Activated T-cell treated with anti-CD3 and anti-CD28 coated beads for 48 hours (primary cell): ENCODE data around the gene GMCL2.

ENCODE experiments used
- DNase-seq: peaks from one replicate; pipeline ENCODE4 v3.0.0-alpha.2; 2020; ENCODE audit warnings: low read depth

The GMCL2 gene

DNA sequence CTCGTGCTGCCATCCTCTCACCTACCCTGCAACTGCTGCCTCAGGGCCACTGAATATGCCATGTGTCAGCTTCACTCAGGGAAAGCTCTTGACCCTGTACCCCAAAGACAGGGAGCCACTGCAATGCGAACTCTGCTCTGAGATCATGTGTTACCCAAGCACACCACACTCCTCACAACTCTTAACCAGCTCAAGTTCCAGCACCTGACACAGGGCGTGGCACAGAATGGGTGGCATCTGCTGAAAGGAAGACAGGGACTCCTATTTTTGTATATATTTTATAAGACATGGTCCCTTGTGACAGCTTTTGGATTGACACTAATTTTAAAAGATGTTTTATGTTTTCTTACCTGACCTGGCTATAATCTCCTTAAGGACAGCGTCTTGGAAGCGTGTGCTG is 34.7 kb upstream of the GMCL2 start:
- DNase-seq: no peak

DNA sequence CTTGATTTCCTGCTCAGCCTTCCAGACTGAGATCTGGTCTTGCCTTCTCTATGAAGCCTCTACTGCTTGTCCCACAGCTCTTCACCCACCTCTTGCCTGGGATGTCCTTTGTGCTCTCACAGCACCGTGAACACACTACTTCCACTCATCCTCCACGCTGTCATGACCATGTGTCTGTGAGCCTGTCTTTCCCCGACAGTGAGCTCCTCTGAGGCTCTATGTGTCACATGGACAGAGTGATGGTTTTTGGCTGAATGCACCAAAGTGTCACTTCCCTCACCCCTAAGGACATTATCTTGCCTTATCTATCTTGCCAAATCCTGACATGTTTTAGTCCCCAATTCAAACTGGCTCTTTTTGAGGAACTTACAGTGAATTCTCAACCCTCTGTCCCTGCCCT is 34.1 kb upstream of the GMCL2 start:
- no peak for DNase-seq

DNA sequence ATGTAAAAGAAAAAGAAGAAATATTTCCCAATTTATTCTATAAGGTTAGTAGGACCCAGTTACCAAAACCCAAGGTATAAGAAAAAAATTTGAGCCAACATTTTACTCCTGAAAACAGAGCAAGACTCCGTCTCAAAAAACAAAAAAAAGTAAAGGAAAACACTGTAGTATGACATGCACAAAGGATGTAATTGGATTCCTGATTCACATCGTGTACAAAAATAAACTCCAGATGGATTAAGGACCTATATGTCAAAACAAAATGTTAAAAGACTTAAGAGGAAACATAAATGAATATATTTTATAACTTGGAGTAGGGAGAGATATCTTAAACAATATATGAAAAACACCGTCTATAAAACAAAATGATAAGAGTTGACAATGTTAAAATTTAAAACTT is 31.7 kb upstream of the GMCL2 start:
- DNase-seq: no peak

DNA sequence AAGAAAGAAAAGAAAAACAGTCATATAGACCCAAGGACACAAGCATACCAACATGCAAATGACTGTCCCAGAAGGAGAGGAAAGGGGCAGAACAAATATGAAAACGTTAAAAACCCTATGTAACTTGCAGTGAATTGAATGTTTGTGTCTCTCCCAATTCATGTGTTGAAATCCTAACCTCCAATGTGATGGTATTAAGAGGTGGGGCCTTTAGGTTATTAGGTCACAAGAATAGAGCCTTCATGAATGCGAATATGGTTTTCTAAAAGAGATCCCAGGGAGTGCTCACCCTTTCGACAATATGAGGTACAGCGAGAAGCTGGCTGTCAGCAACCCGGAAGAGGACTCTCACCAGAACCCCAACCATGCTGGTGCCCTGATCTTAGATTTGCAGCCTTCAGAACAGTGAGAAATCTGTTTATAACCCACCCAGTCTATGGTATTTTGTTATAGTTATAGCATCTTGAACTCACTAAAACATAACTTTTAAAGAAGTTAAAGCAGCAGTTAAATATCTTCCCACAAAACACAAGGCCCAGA is 31.1 kb upstream of the GMCL2 start:
- no peak for DNase-seq

- no peak for DNase-seq
Measured at GRCh38 chr5:178216779-178217178, 29.6 kb upstream of the GMCL2 start.

GRCh38 chr5:178216088-178216534 is 28.9 kb upstream of the GMCL2 start:
- DNase-seq: no peak

GRCh38 chr5:178215280-178216002 is 28.3 kb upstream of the GMCL2 start:
- no peak for DNase-seq

DNA sequence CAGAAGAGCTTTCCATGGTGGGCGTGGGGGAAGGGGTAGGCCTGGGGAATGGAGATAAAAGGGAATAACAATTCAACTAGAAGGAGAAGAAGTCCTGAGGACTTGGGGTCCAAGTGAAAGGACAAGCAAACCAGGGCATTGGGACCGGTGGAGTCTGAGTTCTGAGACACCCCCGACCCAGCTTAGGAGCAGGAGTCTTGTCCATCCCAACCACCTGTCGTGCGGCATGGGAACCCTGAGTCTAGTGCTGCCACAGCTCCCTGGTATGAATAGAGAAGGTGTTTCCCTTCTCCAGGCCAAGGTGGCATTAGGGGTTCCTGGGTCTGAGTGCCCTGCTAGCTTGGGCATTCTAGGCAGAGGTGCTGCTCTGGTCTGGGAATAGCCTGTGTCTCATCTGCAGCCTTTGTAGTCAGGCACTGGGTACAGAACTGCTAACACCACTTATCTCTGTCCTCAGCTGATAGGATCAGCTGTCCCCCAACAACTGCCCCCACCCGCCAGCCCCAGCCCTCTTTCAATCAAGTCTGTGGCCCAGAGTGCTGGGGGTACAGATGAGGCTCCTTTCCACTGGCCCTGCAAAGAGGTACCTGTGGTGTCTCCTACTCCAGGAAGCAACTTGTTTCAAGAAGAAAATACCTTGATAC is 27.1 kb upstream of the GMCL2 start:
- no peak for DNase-seq

GRCh38 chr5:178213748-178214151 is 26.6 kb upstream of the GMCL2 start:
- DNase-seq: no peak

DNA sequence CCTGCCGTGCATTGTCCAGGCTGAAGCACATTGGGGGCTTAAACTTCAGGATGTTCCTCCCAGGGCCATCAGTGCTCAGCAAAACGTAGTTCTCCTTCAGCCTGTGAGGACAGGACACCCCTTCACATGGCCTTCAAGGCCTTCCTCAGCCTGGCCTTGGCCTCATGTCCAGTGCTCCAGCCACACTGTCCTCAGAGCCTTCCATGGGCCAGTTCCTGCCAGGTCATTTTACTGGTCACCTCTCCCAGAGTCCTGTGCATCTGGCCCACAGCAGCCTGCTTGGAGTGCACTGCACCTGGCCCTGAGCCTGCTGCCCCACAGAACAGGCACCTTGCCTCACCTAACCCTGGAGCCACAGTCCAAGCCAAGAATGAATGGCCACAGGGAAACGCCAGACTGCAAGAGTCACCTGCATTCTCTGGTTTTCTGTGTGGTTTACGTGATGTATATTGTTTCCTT is 25.9 kb upstream of the GMCL2 start:
- DNase-seq: no peak

DNA sequence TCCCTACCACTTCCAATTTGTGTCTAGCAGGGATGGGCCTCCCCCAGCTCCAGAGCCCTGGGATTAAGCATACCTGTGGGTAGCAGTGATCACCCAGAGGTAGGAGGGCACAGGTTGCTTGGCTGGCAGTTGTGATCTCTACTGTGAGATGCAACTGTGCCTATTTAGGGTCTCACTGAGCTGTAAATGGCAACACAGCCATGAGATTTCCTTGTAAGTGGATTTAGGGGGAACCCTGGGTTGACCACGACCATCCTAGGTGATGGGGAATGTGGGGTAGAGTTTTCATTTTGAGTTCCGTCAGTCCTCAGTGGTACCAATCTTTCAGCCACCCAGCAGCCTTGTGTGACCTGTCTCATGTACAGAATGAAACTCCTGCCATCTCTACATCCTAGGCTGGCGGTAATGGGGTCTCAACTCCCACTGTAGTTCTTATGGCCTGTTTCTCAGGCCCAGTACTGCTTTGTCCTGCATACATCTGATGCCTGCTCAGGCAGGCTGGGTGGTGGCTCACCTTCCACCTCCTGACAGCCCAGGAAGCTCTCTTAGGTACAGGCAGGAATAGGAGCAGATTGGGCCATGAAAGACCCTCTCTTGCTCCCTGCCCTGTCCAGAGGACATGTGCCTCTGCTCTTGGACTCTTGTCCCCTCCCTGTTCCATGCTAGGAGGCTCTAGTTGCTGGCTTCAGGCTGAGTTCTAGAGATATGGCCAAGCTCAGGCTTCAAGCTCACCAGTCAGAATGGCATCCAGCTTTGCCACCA is 25.3 kb upstream of the GMCL2 start:
- no peak for DNase-seq

GRCh38 chr5:178211095-178212048 is 24.2 kb upstream of the GMCL2 start:
- no peak for DNase-seq

GRCh38 chr5:178210686-178211085 is 23.5 kb upstream of the GMCL2 start:
- DNase-seq: no peak

GRCh38 chr5:178210073-178210535 is 22.9 kb upstream of the GMCL2 start:
- no peak for DNase-seq

DNA sequence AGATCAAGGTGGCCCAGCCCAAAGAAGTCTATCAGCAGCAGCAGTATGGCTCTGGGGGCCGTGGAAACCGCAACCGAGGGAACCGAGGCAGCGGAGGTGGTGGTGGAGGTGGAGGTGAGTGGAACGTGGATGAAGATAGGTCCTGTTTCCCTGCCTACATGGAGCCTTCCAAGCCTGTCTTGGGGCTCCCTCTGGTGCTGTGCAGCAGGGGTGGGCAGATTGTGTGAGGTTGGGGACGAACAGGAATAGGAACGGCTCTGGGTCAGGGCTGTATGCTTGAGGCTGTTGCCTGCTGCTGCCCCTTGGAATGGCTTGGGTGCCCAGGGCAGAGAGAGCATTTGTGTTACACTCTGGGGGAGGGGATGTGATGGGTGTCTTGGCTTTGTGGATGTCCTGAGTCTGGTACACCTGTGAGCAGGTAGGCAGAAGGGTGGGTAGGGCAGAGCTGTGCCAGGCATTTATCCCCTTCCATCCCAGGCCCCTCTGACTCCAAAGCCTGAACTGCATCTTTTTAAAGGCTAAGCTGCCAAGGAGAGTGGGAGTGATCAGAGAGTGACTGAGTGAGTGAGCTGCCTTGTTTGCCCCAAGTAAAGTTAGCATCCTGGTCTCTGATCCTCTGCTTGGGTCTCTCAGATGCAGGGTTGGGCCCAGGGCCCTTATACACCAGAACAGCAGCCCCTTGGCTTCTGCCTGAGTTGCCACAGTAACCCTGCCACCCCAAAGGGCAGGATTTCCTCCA is 22.3 kb upstream of the GMCL2 start:
- DNase-seq: no peak

DNA sequence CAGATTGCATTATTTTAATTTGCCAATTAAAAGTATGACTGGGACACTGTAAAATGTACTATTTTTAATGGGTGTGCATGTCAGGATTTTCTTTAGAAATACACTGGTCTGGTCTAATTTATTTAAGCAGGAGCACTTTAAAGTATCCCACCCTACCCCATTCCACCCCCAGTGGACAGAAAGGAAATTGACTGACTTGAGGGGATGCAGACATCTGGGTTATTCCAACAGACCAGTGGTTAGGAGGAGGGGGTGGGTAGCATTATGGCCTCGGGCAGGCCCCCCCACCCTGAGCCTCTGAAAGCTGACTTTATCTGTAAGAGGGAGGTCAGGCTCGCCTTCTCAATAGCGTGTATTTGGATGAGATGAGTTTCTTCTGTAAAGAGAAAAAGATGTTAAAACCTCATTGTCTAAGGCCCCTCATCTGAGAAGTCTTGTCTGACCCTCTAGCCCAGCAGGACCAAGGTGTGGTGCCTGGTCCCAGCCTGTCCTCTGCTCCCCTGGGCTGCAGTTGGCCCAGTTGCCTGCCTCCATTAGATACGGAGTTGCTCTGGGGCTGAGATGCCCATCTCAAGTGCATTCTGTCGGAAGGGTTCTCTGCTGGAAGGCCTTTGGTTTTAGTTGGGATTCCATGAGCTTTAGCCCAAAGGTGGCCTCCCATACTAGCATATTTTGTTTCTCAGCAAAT is 21.5 kb upstream of the GMCL2 start:
- DNase-seq: no peak

- DNase-seq: no peak
Measured at GRCh38 chr5:178207917-178208280, 20.7 kb upstream of the GMCL2 start.

DNA sequence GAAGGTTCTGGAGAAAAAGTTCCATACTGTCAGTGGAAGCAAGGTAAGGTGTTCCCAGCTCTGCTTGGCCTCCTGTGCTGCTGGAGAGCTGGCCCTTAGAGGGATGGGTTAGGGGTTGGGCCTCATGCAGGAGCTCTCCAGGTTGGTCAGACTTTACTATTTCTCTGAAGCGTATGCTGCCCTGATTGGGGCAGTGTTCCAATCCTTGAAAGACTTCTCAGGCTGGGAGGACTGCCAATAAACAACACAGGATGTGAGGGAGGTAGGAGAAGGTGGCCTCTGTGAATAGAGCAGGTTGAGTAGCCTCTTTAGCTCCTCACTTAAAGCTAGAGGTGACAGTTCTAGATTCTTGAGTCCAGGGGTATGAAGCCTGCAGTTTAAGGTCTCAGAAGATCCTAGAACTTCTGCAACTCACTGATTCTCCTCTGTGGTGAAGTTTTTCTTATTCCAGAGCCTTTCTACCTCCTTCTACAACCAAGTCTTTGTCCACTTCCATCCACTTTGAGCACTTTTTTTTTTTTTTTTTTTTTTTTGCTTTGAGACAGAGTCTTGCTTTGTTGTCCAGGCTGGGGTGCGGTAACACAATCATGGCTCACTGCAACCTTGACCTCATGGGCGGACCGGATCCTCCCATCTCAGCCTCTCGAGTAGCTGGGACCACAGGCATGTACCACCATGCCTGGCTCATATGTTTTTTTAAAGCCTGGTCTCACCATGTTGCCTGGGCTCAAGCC is 20.2 kb upstream of the GMCL2 start:
- no peak for DNase-seq
